ENCODE data around the gene FRMD4A.

Gene FRMD4A

GRCh38 chr10:13734151-13734550 is 596.6 kb downstream of the FRMD4A start:
- no peak overlapping the region for H3K4me3 ChIP-seq (replicated peaks; ENCODE audit: low read depth, low read length)
- TF ChIP-seq, protein P1, sequence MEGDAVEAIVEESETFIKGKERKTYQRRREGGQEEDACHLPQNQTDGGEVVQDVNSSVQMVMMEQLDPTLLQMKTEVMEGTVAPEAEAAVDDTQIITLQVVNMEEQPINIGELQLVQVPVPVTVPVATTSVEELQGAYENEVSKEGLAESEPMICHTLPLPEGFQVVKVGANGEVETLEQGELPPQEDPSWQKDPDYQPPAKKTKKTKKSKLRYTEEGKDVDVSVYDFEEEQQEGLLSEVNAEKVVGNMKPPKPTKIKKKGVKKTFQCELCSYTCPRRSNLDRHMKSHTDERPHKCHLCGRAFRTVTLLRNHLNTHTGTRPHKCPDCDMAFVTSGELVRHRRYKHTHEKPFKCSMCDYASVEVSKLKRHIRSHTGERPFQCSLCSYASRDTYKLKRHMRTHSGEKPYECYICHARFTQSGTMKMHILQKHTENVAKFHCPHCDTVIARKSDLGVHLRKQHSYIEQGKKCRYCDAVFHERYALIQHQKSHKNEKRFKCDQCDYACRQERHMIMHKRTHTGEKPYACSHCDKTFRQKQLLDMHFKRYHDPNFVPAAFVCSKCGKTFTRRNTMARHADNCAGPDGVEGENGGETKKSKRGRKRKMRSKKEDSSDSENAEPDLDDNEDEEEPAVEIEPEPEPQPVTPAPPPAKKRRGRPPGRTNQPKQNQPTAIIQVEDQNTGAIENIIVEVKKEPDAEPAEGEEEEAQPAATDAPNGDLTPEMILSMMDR (IDR thresholded peaks at IDR 0.05; ENCODE audit: low read depth, low read length, missing control alignments): no peak
- no peak for DNase-seq (ENCODE audit: extremely low read depth, low read depth)

GRCh38 chr10:13733071-13733470 is 597.7 kb downstream of the FRMD4A start:
- TF ChIP-seq, protein P1 (IDR thresholded peaks at IDR 0.05; ENCODE audit: low read depth, low read length, missing control alignments): no peak
- no peak overlapping the region for H3K4me3 ChIP-seq (replicated peaks; ENCODE audit: low read depth, low read length)
- DNase-seq (ENCODE audit: extremely low read depth, low read depth): no peak

GRCh38 chr10:13732465-13732881 is 598.3 kb downstream of the FRMD4A start:
- TF ChIP-seq, protein P1 (IDR thresholded peaks at IDR 0.05; ENCODE audit: low read depth, low read length, missing control alignments): no peak
- no peak for DNase-seq (ENCODE audit: extremely low read depth, low read depth)
- H3K4me3 ChIP-seq (replicated peaks; ENCODE audit: low read depth, low read length): no peak overlapping the region

DNA sequence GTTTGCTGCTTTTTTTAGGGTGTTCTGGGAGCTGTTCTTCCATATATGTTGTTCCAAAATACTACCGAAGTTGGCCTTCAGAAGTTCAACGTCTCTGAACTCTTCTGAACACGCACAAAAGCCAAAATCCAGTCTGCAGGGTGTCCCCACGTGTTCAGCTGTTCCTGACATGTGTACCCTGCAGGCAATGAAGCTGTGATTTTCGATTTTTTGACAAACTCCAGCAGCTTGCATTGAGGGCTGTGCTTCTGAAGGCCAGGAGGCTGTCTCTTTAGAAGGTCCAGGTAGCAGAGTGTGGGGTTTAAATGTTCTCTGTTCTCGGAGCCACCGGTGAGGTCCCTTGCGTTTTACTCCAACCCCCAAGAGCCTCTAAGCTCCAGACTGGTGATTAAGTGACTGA is 598.9 kb downstream of the FRMD4A start:
- no peak for DNase-seq (ENCODE audit: extremely low read depth, low read depth)
- H3K4me3 ChIP-seq (replicated peaks; ENCODE audit: low read depth, low read length): no peak overlapping the region
- TF ChIP-seq, protein P1 (IDR thresholded peaks at IDR 0.05; ENCODE audit: low read depth, low read length, missing control alignments): no peak

DNA sequence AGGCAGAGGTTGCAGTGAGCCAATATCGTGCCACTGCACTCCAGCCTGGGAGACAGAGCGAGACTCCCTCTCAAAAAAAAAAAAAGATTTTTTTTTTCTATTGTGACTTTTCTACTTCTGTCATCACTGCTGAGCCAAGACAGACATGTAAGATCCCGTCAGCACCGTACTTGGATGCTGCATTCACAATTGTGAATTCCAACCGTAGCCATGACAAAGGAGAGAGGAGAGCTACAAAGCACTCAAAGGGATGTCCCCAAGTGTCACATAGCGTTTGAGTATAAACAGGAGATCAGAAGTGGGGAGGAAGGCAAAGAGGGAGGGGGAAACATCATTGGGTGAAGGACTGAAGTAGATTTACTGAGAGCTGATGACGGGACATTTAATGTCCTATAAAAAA is 599.8 kb downstream of the FRMD4A start:
- TF ChIP-seq, protein P1 (IDR thresholded peaks at IDR 0.05; ENCODE audit: low read depth, low read length, missing control alignments): no peak

GRCh38 chr10:13730306-13730652 is 600.4 kb downstream of the FRMD4A start:
- no peak for DNase-seq (ENCODE audit: extremely low read depth, low read depth)
- H3K4me3 ChIP-seq (replicated peaks; ENCODE audit: low read depth, low read length): no peak overlapping the region
- TF ChIP-seq, protein P1 (IDR thresholded peaks at IDR 0.05; ENCODE audit: low read depth, low read length, missing control alignments): no peak

More for the DNA sequence above, 599.8 kb downstream of the FRMD4A start:
- DNase-seq (ENCODE audit: extremely low read depth, low read depth): no peak
- no peak overlapping the region for H3K4me3 ChIP-seq (replicated peaks; ENCODE audit: low read depth, low read length)

DNA sequence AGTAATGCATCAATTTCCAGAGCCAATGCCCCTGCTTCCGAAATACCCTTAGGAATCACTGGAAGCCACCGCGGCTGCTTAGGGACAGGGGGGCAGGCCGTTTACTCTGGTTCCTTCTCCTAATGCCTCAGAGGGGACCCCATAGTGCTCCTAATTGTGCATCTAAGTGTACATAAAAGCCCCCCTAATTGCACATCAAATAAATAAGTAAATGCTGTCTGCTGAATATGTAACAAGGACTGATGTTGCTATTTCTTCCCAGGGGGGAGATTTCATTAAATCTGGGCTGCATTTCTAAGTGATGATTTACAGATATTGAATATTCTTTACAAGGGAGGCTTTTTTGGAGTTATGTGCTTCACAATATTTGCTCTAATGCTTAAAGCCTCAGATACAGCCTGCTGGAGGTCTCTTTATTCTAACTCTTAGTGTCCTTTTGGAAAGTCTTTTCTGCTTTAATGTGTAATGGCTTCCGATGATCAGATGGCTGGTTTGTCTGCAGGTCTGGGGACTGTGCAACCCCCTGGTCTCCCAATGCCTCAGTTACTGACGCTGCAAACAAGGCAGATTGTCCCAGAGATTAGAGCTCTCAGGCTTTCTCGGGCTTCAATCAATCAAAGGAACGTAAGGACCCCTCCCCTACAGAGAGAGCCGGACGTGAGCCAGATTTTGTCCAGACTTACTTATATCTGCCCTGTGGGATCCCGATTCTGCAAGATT is 601.0 kb downstream of the FRMD4A start:
- no peak overlapping the region for H3K4me3 ChIP-seq (replicated peaks; ENCODE audit: low read depth, low read length)
- no peak for DNase-seq (ENCODE audit: extremely low read depth, low read depth)
- TF ChIP-seq, protein P1 (IDR thresholded peaks at IDR 0.05; ENCODE audit: low read depth, low read length, missing control alignments): no peak
